Heart left ventricle (tissue), 16 donors: ENCODE measurements around the gene PRDM8. TPM values are rescaled to one million over a fixed set of nuclear protein-coding genes. Genes with fewer than 3 reads are reported as not detected.
"Not testable (repeated sequence)": the region's sequence is repeated elsewhere in the genome, so short reads cannot be mapped to it uniquely, and the experiment has no call there.

Experiments
- ATAC-seq, 4 donors: fragments of 200-7000 bp; cut with Tn5 transposase; one replicate each; pipeline ENCODE4 v1.9.1; 2020 to 2022; ENCODE audit warnings: moderate library complexity in 4 of 4, mild to moderate bottlenecking in 3 of 4, moderate number of reproducible peaks in 1 of 4
- DNase-seq, 5 donors: peaks; one replicate each; pipeline ENCODE4 v3.0.0-alpha.2; 2020
- H3K27ac ChIP-seq, 12 donors: fragments of 200-600 bp; sonication (generic) in 4 of 12; one replicate each; pipeline versions ENCODE4 v1.5.0 to v1.8.0; 2016 to 2022; ENCODE audit warnings: mild to moderate bottlenecking in 2 of 12
- H3K27me3 ChIP-seq, 9 donors: fragments of 200-600 bp; sonication (generic) in 2 of 9; one replicate each; pipeline versions ENCODE4 v1.5.1 to v1.8.0; 2016 to 2022; ENCODE audit warnings: mild to moderate bottlenecking in 3 of 9
- H3K36me3 ChIP-seq, 9 donors: fragments of 200-600 bp; sonication (generic) in 2 of 9; one replicate each; pipeline versions ENCODE4 v1.5.0 to v1.8.0; 2018 to 2022; ENCODE audit warnings: mild to moderate bottlenecking in 2 of 9
- H3K4me1 ChIP-seq, 12 donors: fragments of 200-600 bp; sonication (generic) in 4 of 12; one replicate each; pipeline versions ENCODE4 v1.5.0 to v1.8.0; 2016 to 2022; ENCODE audit warnings: mild to moderate bottlenecking in 3 of 12
- H3K4me3 ChIP-seq, 12 donors: fragments of 200-600 bp; sonication (generic) in 4 of 12; one replicate each; pipeline versions ENCODE4 v1.5.0 to v1.8.0; 2017 to 2022; ENCODE audit warnings: mild to moderate bottlenecking in 9 of 12, moderate library complexity in 4 of 12
- H3K9me3 ChIP-seq, 12 donors: fragments of 200-600 bp; sonication (generic) in 4 of 12; one replicate each; pipeline versions ENCODE4 v1.5.0 to v1.8.0; 2016 to 2022; ENCODE audit warnings: mild to moderate bottlenecking in 1 of 12
- CTCF ChIP-seq, 12 donors: fragments of 200-600 bp; sonication (generic) in 4 of 12; IDR thresholded peaks; one replicate each; pipeline versions ENCODE4 v1.5.0 to v1.8.0; 2018 to 2022; ENCODE audit warnings: antibody characterized with exemption in 12 of 12, mild to moderate bottlenecking in 5 of 12
- POLR2A ChIP-seq, 2 donors: fragments of 450-650 bp; IDR thresholded peaks; one replicate each; pipeline ENCODE4 v1.6.1; 2017; ENCODE audit warnings: antibody characterized with exemption in 2 of 2, mild to moderate bottlenecking in 2 of 2, moderate library complexity in 2 of 2
- whole genome bisulfite sequencing, 4 donors: extraction: QIAGEN DNeasy Blood & Tissue Kit in 2 of 4; methylation state at CpG; one replicate each; pipeline versions ENCODE4 v1.1.5 to v1.1.7; 2013 to 2018; 5-methylcytosine and 5-hydroxymethylcytosine counted together
- intact Hi-C, 10 donors: fragments of 100-400 bp; cut with DNase I; formaldehyde crosslinking; loops; one replicate each; pipeline versions ENCODE4 v1.11.1 to v1.14.2; 2022
- polyA plus RNA-seq, 2 donors: library from polyadenylated mRNA; stranded (reverse); fragments of 200-250 nt; gene quantifications; one replicate each; pipeline ENCODE4 v1.2.3, GENCODE V29; 2013
- total RNA-seq, 9 donors: library from RNA; depleted of rRNA in 2 of 9; stranded (reverse); fragments of >200 nt in 2 of 9; fragmentation: NEBNext Ultra II Directional in 3 of 9; extraction: Animal tissue kit (Norgen Biotek cat#: 25700) in 3 of 9; gene quantifications; one replicate each; pipeline versions ENCODE4 v1.1.0 to v1.2.4, GENCODE V29; 2016 to 2023
- donor health status: ischemic (EF 13 %, LVEDD 7.1; RV severe dilation, severe dysfunction).
- donor health status: healthy with polysubstance abuse.
- donor health status: DM: no; HTN: yes; CAD: no.
- donor health status: DM: no; HTN: no; CAD: no.
- donor health status: ischemic (EF 25% LVEDD 6.9; RV normal size, moderate dysfunction).
- donor health status: ischemic (EF 25% LVEDD 5.7; RV mildly dilated, moderate dysfunction).
- donor health status: healthy.
- donor health status: DM: yes; HTN: yes; CAD: no.
- donor health status: ischemic (EF 35%, LVEDD 5.7; RV mildly dilated, moderate dysfunction).
- donor health status: nonischemic (EF 11% LVEDD 7.7; RV severe dilation, severe dysfunction).
- donor health status: DM: yes; HTN: yes; CAD: no.
- donor health status: PGD.
- donor health status: ischemic (EF 29% LVEDD 5.4; RV normal size, mild dysfunction).
- donor health status: nonischemic (EF 23%, LVEDD 6.1; RV moderate dilation, normal function).

Gene PRDM8
- total and polyA plus RNA-seq, 11 donors, result 0.26 to 1.9 (median 0.80) TPM

GRCh38 chr4:80237992-80238391 is 40.7 kb downstream of the PRDM8 start:
- Histone ChIP-seq H3K27me3 (peaks cover 0 to 30% (median 3%) of the 10 kb centered on the region in 9 donors), H3K36me3 (no peaks in the 10 kb centered on the region), H3K4me3 (no peak overlapping the region), H3K4me1 (no peaks in the 10 kb centered on the region), H3K9me3 (no peaks in the 10 kb centered on the region), H3K27ac (no peak overlapping the region)
- ATAC-seq (no peak), DNase-seq (no peak)
- no peak for TF ChIP-seq POLR2A (IDR thresholded peaks at IDR 0.05)
- TF ChIP-seq CTCF (IDR thresholded peaks at IDR 0.05), result no peak
- intact Hi-C loops, result no loop called here
- 75 to 84% (median 80%) methylated on average over 6 of the region's 6 CpGs for WGBS, 4 donors

- TF ChIP-seq CTCF (IDR thresholded peaks at IDR 0.05), result no peak
- TF ChIP-seq POLR2A (IDR thresholded peaks at IDR 0.05), result no peak
- no peak for ATAC-seq
- intact Hi-C loops, result no loop called here
- H3K27me3 ChIP-seq, result peaks cover 0 to 43% (median 3%) of the 10 kb centered on the region in 9 donors
- no peak overlapping the region for H3K4me3 ChIP-seq
- H3K36me3 ChIP-seq, result no peaks in the 10 kb centered on the region
- 81 to 89% (median 86%) methylated on average over 3 of the region's 3 CpGs for WGBS, 4 donors
- no peak overlapping the region for H3K27ac ChIP-seq
- no peaks in the 10 kb centered on the region for H3K4me1 ChIP-seq
- H3K9me3 ChIP-seq, result no peaks in the 10 kb centered on the region
- DNase-seq, result no peak
Measured at GRCh38 chr4:80239480-80240150, 42.3 kb downstream of the PRDM8 start.

DNA sequence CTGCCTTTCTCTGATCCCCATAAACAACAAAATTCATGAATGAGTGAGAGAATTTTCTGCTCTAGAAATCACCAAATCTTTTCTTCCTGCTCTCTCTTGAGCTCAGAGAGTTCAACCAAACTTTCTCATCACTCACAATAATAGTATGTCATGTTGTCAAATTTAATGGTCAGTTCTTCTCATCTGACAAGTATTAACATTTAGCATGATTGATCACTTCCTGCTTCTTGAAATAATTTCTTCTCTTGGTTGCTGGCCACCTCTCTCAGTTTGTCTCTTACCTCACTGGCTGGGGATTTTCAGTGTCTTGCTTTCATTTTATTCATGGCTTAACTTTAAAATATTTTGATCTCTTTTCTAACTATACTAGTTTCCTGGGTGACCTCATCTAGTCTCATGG is 43.7 kb downstream of the PRDM8 start:
- Histone ChIP-seq H3K4me1 (no peaks in the 10 kb centered on the region), H3K27ac (no peak overlapping the region), H3K27me3 (peaks cover 0 to 43% (median under 1%) of the 10 kb centered on the region in 9 donors), H3K36me3 (no peaks in the 10 kb centered on the region), H3K9me3 (no peaks in the 10 kb centered on the region), H3K4me3 (no peak overlapping the region)
- ATAC-seq (no peak), DNase-seq (no peak)
- TF ChIP-seq CTCF (IDR thresholded peaks at IDR 0.05) (no peak), POLR2A (IDR thresholded peaks at IDR 0.05) (no peak)
- intact Hi-C loops, result no loop called here

- no peak for DNase-seq
- peaks cover 0 to 33% (median 0%) of the 10 kb centered on the region in 9 donors for H3K27me3 ChIP-seq
- WGBS, 4 donors, result 30 to 43% (median 37%) methylated on average over 6 of the region's 6 CpGs
- peak in 1 of 4 donors; percentile 22 for ATAC-seq
- intact Hi-C loops, result no loop called here
- no peak overlapping the region for H3K4me3 ChIP-seq
- TF ChIP-seq POLR2A (IDR thresholded peaks at IDR 0.05), result no peak
- no peak for TF ChIP-seq CTCF (IDR thresholded peaks at IDR 0.05)
- no peak overlapping the region for H3K27ac ChIP-seq
- no peaks in the 10 kb centered on the region for H3K36me3 ChIP-seq
- H3K4me1 ChIP-seq, result no peaks in the 10 kb centered on the region
- H3K9me3 ChIP-seq, result no peaks in the 10 kb centered on the region
Measured at GRCh38 chr4:80243274-80244018, 46.1 kb downstream of the PRDM8 start.

- H3K27ac ChIP-seq, H3K9me3 ChIP-seq, ATAC-seq, H3K4me3 ChIP-seq, H3K36me3 ChIP-seq, H3K4me1 ChIP-seq, DNase-seq, intact Hi-C loops: not testable (repeated sequence)
- peaks cover 0 to 28% (median 0%) of the 10 kb centered on the region in 9 donors for H3K27me3 ChIP-seq
- WGBS, 4 donors, result 92 to 98% (median 94%) methylated on average over 1 of the region's 1 CpG
Measured at GRCh38 chr4:80247484-80247883, 50.2 kb downstream of the PRDM8 start.
